Mucosa of rectum (tissue), 2 donors: Measurements from ENCODE around the gene PRKCA.

Experiments used
- H3K27ac ChIP-seq, 2 donors: one replicate each; pipeline ENCODE4 v1.7.0; 2013; ENCODE audit warnings: inconsistent platforms in 2 of 2, low read depth in 2 of 2, low read length in 2 of 2
- H3K27me3 ChIP-seq, 2 donors: one replicate each; pipeline ENCODE4 v1.7.0; 2013; ENCODE audit warnings: low read length in 2 of 2; ENCODE audit not compliant: control insufficient read depth in 2 of 2, insufficient read depth in 2 of 2
- H3K36me3 ChIP-seq, 2 donors: one replicate each; pipeline ENCODE4 v1.7.0; 2013; ENCODE audit warnings: low read length in 2 of 2; ENCODE audit not compliant: control insufficient read depth in 2 of 2, insufficient read depth in 2 of 2
- H3K4me1 ChIP-seq, 2 donors: one replicate each; pipeline ENCODE4 v1.7.0; 2013; ENCODE audit warnings: low read length in 2 of 2, mild to moderate bottlenecking in 1 of 2; ENCODE audit not compliant: control insufficient read depth in 2 of 2, insufficient read depth in 2 of 2
- H3K4me3 ChIP-seq, 2 donors: one replicate each; pipeline ENCODE4 v1.7.0; 2013; ENCODE audit warnings: low read length in 2 of 2
- H3K9ac ChIP-seq, 2 donors: one replicate each; pipeline ENCODE4 v1.7.0; 2013; ENCODE audit warnings: low read length in 2 of 2, low read depth in 1 of 2, mild to moderate bottlenecking in 1 of 2
- H3K9me3 ChIP-seq, 2 donors: one replicate each; pipeline ENCODE4 v1.7.0; 2013; ENCODE audit warnings: low read length in 2 of 2; ENCODE audit not compliant: control insufficient read depth in 2 of 2
- donor health status: healthy.
- donor health status: Normal muscosa, but diverticular disease.

PRKCA gene

GRCh38 chr17:66786107-66786506 is 483.7 kb downstream of the PRKCA start:
- Histone ChIP-seq H3K27me3 (no peaks in the 10 kb centered on the region), H3K4me1 (no peaks in the 10 kb centered on the region), H3K4me3 (no peak overlapping the region), H3K36me3 (peaks cover 21 to 30% of the 10 kb centered on the region in 2 donors), H3K9me3 (no peaks in the 10 kb centered on the region), H3K9ac (no peak overlapping the region), H3K27ac (no peak overlapping the region)

- Histone ChIP-seq H3K9ac (no peak overlapping the region), H3K27me3 (no peaks in the 10 kb centered on the region), H3K27ac (no peak overlapping the region), H3K4me3 (no peak overlapping the region), H3K36me3 (peaks cover 21 to 39% of the 10 kb centered on the region in 2 donors), H3K9me3 (no peaks in the 10 kb centered on the region), H3K4me1 (no peaks in the 10 kb centered on the region)
Measured at GRCh38 chr17:66787914-66788313, 485.5 kb downstream of the PRKCA start.

- Histone ChIP-seq H3K4me1 (no peaks in the 10 kb centered on the region), H3K9ac (no peak overlapping the region), H3K9me3 (no peaks in the 10 kb centered on the region), H3K36me3 (peaks cover 21 to 40% of the 10 kb centered on the region in 2 donors), H3K27me3 (no peaks in the 10 kb centered on the region), H3K27ac (no peak overlapping the region), H3K4me3 (no peak overlapping the region)
Measured at GRCh38 chr17:66789093-66789492, 486.7 kb downstream of the PRKCA start.

- Histone ChIP-seq H3K4me3 (no peak overlapping the region), H3K9me3 (no peaks in the 10 kb centered on the region), H3K27me3 (no peaks in the 10 kb centered on the region), H3K36me3 (peaks cover 21 to 40% of the 10 kb centered on the region in 2 donors), H3K4me1 (no peaks in the 10 kb centered on the region), H3K9ac (no peak overlapping the region), H3K27ac (no peak overlapping the region)
Measured at GRCh38 chr17:66789961-66790437, 487.6 kb downstream of the PRKCA start.

- no peak overlapping the region for H3K27ac ChIP-seq
- H3K9ac ChIP-seq: no peak overlapping the region
Measured at GRCh38 chr17:66790501-66791061, 488.2 kb downstream of the PRKCA start.

GRCh38 chr17:66791347-66791746 is 488.9 kb downstream of the PRKCA start:
- Histone ChIP-seq H3K4me3 (no peak overlapping the region), H3K9me3 (no peaks in the 10 kb centered on the region), H3K36me3 (peaks cover 24 to 39% of the 10 kb centered on the region in 2 donors), H3K4me1 (no peaks in the 10 kb centered on the region), H3K27me3 (no peaks in the 10 kb centered on the region), H3K9ac (no peak overlapping the region), H3K27ac (no peak overlapping the region)

More at GRCh38 chr17:66790501-66791061, 488.2 kb downstream of the PRKCA start:
- H3K9me3 ChIP-seq: no peaks in the 10 kb centered on the region
- H3K4me3 ChIP-seq: no peak overlapping the region
- H3K4me1 ChIP-seq: no peaks in the 10 kb centered on the region
- no peaks in the 10 kb centered on the region for H3K27me3 ChIP-seq
- peaks cover 21 to 35% of the 10 kb centered on the region in 2 donors for H3K36me3 ChIP-seq

- Histone ChIP-seq H3K4me1 (no peaks in the 10 kb centered on the region), H3K9me3 (no peaks in the 10 kb centered on the region), H3K27ac (no peak overlapping the region), H3K27me3 (no peaks in the 10 kb centered on the region), H3K9ac (no peak overlapping the region), H3K4me3 (no peak overlapping the region), H3K36me3 (peaks cover 13 to 37% of the 10 kb centered on the region in 2 donors)
Measured at GRCh38 chr17:66793814-66794213, 491.4 kb downstream of the PRKCA start.

GRCh38 chr17:66795486-66795885 is 493.1 kb downstream of the PRKCA start:
- Histone ChIP-seq H3K27me3 (no peaks in the 10 kb centered on the region), H3K27ac (no peak overlapping the region), H3K9me3 (no peaks in the 10 kb centered on the region), H3K4me1 (no peaks in the 10 kb centered on the region), H3K36me3 (peaks cover 10 to 30% of the 10 kb centered on the region in 2 donors), H3K9ac (no peak overlapping the region), H3K4me3 (no peak overlapping the region)

GRCh38 chr17:66799849-66800537 is 497.6 kb downstream of the PRKCA start:
- Histone ChIP-seq H3K4me3 (no peak overlapping the region), H3K27ac (no peak overlapping the region), H3K9ac (no peak overlapping the region), H3K27me3 (no peaks in the 10 kb centered on the region), H3K9me3 (no peaks in the 10 kb centered on the region), H3K4me1 (no peaks in the 10 kb centered on the region), H3K36me3 (peaks cover 12 to 20% of the 10 kb centered on the region in 2 donors)

- peaks cover 2 to 3% of the 10 kb centered on the region in 2 donors for H3K36me3 ChIP-seq
- no peak overlapping the region for H3K4me3 ChIP-seq
- H3K27me3 ChIP-seq: no peaks in the 10 kb centered on the region
- H3K9me3 ChIP-seq: no peaks in the 10 kb centered on the region
- H3K9ac ChIP-seq: no peak overlapping the region
- H3K27ac ChIP-seq: no peak overlapping the region
- no peaks in the 10 kb centered on the region for H3K4me1 ChIP-seq
Measured at GRCh38 chr17:66803474-66803951, 501.1 kb downstream of the PRKCA start.
